ENCODE results near the gene KDR.

DNA sequence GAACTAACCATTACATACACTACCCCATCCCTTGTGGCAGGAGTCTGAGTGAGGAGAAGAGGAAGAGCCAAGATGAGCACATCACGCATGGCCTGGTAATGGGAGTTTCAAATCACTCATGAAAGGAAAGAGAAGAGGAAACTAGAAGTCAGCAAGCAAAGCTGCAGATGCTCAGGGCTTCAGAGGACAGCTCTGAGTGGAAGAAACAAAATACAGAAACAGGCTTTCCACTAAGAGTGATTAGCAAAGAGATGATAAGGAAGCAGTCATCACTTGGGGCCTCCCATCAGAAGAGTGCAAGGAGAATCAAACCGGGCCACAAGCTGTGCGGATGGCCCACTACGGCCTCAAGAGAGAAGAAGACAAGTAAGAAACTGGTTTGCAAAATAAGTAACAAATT lies 25.6 kb downstream of the KDR start:
- TF ChIP-seq EZH2phosphoT487 (IDR thresholded peaks at IDR 0.05; ENCODE audit: insufficient read depth, low read depth), result no peak
- TF ChIP-seq EZH2 (IDR thresholded peaks at IDR 0.05; ENCODE audit: insufficient read depth, poor library complexity, severe bottlenecking), result no peak
